DOHH2 (cell line): ENCODE data around the gene PRSS12.

Source experiments
- EZH2phosphoT487 ChIP-seq: fragments of 200-600 bp; sonication (generic); IDR thresholded peaks from 2 replicates; pipeline ENCODE4 v1.6.1; 2017; ENCODE audit warnings: borderline replicate concordance, mild to moderate bottlenecking, antibody characterized with exemption, low read length, moderate library complexity, mixed read lengths
- TF ChIP-seq, protein P1 (sequence below): fragments of 200-600 bp; sonication (generic); IDR thresholded peaks from one replicate; pipeline ENCODE4 v1.5.1; 2014; ENCODE audit warnings: antibody characterized with exemption, mild to moderate bottlenecking, low read depth, low read length; ENCODE audit not compliant: poor library complexity, severe bottlenecking

DNA sequence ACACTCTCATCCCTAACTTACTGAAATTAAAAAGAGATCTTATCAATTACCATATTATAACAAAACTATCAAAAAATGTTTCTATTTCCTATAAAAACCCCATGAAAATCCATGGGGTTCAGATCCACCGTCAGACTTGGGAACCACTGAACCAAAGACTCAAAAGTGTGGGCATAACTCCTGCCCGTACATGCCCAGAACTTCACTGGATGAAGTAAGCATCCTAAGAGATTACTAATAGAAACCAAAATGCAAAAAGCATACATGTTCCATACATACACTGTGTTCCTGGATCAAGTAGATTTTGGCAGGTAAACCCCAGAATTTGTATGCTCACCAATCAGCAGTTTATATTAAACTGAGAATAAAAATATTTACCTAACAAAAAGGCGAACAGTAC is 66.1 kb downstream of the PRSS12 start:
- TF ChIP-seq, protein P1, sequence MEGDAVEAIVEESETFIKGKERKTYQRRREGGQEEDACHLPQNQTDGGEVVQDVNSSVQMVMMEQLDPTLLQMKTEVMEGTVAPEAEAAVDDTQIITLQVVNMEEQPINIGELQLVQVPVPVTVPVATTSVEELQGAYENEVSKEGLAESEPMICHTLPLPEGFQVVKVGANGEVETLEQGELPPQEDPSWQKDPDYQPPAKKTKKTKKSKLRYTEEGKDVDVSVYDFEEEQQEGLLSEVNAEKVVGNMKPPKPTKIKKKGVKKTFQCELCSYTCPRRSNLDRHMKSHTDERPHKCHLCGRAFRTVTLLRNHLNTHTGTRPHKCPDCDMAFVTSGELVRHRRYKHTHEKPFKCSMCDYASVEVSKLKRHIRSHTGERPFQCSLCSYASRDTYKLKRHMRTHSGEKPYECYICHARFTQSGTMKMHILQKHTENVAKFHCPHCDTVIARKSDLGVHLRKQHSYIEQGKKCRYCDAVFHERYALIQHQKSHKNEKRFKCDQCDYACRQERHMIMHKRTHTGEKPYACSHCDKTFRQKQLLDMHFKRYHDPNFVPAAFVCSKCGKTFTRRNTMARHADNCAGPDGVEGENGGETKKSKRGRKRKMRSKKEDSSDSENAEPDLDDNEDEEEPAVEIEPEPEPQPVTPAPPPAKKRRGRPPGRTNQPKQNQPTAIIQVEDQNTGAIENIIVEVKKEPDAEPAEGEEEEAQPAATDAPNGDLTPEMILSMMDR = no peak
- TF ChIP-seq EZH2phosphoT487 = no peak
